GM15510 (cell line): ENCODE measurements around the gene FARP2.

Experiments used
- POLR2A ChIP-seq: IDR thresholded peaks from 3 replicates; pipeline ENCODE4 v1.6.1; 2011; ENCODE audit warnings: borderline replicate concordance; ENCODE audit not compliant: insufficient read length; ENCODE audit errors: extremely low read depth

The FARP2 gene

DNA sequence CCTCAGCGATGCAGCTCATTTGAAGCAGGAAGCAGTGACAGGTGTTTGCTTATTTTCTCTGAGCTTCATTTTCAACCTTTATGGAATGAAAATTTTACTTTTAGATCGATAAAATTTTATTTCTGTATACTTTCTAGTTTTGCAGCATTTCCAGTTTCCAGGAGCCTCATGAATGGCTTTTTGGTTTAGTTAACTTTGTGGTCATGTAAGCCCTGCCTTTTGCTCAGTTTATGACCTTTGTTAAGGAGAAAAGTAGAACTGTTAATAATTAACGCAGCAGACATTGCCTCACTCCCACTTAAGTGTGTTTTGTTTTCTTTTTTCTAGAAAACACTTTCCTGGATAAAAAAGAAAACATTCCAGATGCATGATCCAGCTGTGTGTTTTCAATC is 4.4 kb upstream of the FARP2 start:
- TF ChIP-seq POLR2A: no peak

DNA sequence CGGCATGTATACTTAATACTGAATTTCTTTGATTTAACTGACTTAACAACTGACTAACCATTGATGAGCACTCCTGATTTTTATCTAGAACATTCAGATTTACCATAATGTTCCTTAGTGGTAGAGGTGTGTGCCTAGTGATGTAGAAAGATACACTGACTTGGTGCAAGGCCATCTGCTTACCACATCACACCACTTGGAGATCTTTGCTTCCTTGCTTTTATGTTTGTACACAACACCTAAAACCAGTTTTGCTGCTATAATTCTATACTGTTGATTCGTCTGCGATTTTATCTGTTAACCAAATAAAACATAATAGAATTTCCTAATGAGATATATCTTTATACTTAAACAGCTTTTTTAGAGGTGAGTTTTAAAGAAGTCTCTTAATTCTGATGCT is 3.9 kb upstream of the FARP2 start:
- TF ChIP-seq POLR2A: no peak

DNA sequence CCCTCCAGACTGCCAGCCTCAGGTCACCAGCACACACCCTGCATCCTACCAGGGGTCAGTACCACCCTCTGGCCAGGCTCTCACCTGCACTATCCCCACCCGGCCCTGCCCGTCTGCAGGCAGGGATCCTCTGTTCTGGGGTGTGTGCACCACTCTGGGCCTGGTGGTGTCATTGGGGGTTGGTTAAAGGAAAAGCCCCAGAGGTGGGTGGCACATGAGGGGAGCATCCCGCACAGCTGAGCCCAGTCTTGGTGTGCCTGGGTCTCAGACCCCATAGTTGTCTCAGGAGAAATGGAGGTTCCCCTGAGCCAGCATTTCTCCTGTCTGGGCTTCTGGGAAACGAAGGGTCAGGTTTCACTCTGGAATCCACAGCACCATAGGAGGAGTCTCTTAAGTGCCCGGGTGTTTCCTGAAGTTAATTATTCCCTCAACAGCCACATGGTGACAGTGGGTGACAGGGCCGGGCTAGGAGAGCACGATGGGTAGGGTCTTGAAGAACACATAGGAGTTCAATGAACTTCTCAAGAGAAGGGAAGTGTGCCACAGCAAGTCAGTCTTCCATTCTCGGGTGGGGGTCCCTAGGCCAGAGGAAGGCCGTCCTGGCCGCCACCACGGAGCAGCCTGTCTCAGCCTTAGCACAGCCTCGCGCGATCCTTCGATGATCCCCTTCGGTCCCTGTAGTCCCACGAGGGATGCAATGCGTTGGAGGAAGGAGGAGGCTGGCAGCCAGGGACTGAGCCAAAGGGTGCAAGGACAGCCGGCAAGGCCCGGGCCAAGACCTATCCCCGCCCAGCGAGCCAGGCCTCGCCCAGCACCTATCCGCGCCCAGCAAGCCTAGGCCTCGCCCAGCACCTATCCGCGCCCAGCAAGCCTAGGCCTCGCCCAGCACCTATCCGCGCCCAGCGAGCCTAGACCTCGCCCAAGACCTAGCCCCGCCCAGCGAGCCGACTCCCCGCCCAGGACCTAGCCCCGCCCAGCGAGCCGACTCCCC is 1.1 kb upstream of the FARP2 start:
- TF ChIP-seq POLR2A: peak; percentile 14

DNA sequence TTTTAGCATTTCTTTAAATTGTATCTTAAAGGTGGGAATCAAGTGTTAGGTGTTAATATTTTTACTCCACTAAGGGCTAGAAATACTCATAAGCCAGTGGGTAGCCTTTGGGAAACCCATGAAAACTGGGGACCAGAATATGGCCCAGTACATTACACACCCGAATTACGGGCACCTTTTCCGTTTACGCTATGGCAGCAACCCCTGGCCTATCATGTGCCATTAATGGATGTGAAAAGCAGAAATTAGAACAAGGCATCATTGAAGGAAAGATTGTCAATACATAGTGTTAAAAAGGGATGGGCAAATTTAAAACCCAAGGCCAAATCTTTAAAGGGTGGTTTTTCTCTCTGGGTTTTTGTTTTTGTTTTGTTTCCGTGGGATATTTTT is 781 bp downstream of the FARP2 start:
- no peak for TF ChIP-seq POLR2A

DNA sequence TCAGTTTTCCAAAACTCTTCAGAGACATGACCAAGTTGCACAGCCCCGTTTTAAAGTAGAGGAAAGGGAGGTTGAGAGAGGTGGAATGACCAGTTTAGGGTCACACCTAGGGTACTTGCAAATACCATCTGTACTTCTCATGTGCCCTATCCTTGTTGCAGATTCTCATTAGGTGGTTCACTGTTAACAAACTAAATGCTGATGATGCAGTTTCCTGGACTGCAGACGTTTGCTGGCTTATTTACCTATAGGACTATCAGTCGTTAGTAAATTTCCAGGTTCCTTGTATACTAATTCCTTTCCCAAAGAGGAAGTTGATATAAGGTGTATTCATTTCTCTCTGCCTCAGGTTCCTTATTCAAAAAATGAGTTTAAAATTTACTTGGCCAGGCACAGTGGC is 1.4 kb downstream of the FARP2 start:
- no peak for TF ChIP-seq POLR2A

DNA sequence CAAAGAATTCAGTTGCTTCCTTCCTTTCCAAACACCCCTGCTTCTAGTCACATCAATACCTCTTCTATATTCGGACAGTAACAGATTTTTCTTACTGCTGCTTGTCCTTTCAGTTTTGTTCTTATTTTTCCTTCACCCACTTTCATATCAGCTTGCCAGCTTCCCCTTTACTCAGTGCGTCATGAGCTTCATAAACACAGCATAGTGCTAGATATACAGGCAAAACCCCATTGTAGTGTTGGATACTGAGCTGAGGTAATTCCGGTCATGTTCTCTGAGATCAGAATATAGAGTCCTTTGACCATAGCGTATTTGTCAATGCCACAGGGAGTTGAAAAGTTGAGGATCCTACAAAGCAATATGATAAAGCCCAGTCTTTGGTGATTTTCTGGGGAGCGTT is 2.4 kb downstream of the FARP2 start:
- TF ChIP-seq POLR2A: no peak

DNA sequence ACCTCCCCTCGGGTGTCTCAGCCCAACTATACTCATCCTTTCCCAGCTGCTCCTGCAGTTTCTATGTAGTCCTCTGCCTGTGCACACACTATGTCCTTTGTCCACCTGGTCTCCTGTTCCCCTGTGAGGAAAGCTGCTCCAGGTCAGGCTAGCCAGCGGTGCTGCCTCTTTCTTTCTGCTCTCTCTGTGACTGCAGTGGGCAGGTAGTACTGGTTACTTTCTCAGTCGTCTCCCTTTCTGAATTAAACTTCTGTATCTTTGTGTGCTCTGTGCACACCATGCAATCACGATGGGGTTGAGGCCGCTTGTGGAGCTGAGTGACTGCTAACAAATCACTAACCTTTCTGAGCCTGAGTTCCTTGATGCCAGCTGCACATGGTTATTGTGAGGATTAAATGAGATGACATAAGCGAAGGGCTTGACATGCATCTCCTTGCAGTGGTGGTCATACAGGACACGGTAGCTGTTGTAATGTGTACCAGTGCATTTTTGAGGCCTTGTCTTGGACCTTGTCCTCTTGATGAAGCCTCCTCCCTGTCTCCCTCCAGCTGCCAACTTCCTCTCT is 3.5 kb downstream of the FARP2 start:
- no peak for TF ChIP-seq POLR2A

DNA sequence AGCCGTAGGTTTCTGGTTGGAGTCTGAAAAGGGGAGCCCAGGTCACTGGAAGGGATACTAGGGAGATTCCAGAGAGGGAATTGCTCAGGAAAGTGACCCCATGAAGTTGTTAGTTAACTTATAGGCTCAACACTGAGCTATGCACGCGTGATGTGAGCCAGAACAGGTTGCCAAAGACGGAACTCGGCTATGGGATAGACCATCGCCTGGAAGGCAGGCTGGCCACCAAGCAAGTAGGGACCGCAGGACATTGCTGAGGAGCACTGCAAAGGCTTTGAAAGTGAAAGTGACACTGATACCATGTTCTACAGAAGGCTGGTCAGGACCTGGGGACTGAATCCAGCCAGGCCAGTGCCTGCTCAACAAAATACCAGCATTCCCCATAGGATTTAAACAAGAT is 7.3 kb downstream of the FARP2 start:
- no peak for TF ChIP-seq POLR2A

DNA sequence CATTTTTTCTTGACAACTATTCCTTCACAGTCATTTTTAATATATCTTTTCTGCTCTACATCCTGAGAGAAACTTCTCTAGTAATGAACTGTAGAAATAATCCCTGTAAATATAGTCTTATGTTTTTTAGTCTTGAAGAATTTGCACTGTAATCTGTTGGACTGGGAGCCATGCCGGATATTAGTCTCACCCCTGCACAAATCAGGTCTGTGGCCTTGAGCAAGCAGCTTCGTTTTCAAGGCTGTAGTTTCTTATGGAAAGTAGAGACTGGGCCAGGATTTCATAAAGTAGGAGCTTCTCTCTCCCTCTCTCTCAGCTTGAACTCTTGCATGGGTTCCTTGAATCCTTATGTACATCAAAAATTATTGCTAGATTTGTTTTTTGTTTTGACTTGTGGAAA is 8.7 kb downstream of the FARP2 start:
- no peak for TF ChIP-seq POLR2A

DNA sequence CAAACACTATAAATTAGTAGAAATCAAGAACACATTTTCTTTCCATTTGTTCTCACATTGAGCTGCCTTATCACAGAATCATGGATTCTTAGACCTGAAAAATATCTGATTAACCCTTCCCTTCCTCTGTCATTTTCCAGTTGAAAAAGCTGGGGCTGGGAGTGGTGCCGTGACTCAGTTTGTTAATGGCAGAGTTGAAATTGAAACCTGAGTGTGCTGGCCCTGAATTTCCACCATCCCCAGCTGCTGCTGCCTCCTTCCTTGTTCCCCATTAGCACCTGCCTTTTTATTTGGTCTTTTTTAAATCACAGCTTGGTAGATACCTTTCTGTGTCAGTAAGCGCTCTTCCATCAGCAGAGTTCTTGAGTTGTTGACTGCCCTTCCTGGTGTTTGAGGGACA is 10.6 kb downstream of the FARP2 start:
- no peak for TF ChIP-seq POLR2A

DNA sequence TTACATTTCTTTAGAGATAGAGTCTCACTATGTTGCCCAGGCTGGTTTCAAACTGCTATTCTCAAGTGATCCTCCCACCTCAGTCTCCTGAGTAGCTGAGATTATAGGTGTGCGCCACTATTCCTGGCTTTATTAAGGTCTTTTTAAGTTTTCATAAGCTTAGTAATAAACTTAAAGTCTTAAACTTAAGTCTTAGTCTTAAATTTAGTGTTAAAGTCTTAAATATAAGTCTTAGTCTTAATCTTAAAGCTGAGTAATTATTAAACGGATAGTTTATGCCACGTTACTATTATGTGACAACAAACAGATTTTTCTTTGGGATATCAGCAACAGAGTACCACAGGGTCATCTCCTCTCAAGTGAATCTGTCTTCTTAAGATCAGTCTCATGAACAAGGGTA is 12.6 kb downstream of the FARP2 start:
- TF ChIP-seq POLR2A: no peak

DNA sequence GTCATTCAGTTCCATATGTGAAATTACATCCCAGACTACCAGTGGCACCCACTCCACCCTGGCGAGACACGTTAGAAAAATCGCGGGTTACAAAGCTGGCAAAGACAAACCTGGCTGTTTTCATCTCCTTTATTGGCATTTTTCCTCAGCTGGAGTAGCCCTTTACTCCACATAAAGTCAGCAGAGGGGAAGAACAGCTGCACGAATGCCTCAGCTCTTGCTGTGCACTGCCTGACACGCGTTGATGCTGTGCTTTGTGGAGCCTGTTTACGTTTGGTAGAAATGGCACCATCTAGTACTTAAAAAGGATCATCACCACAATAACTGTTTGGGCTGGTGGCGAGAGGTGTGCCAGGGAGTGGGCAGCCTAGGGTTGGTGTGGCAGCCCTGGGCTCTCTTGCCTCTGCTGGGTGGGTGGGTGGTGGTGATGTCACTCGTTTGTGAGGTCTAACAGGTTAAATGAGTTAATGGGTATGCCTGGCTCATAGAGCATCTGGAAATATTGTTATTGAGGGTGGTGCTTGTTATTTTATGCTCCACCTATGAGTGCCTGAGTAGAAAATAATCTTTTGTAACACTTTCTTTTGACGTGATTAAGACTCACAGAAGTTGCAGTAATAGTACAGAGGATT is 16.4 kb downstream of the FARP2 start:
- no peak for TF ChIP-seq POLR2A

DNA sequence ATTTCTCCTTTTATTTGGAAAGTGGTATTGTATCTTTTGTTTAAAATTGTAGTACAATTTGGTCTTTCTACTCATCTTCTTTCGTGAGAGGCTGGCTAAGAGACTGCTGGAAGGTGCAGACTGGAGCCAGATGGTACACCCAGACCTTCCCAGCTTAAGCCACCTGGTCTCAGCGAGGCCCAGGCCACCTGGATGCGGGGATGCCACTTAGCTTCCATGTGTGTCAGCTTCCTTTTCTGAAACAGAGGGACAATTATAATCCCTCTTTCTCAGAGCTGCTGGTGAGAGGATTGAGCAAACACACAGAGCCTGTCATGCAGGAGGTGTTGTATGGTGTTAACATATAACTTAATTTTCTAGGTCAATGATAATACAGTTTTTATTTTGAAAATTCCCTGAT is 17.4 kb downstream of the FARP2 start:
- no peak for TF ChIP-seq POLR2A

DNA sequence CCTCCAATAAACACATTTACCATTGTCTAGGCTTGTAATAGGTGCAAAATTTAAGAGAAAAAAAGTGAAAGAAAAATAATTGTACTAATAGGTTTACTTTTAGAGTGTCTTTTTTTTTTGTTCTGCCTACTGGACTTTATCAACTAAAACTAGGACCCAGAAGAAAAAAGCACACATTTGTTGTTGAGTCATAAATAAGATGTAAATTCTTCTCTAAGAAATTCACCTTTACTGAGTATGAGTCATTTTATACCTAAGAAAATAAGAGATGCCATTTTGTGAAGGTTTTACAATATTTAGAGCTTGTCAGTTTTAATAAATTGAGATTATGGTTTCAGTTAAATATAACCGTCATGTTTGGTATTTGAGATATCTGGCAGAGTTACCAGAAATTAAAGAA is 19.2 kb downstream of the FARP2 start:
- TF ChIP-seq POLR2A: no peak

DNA sequence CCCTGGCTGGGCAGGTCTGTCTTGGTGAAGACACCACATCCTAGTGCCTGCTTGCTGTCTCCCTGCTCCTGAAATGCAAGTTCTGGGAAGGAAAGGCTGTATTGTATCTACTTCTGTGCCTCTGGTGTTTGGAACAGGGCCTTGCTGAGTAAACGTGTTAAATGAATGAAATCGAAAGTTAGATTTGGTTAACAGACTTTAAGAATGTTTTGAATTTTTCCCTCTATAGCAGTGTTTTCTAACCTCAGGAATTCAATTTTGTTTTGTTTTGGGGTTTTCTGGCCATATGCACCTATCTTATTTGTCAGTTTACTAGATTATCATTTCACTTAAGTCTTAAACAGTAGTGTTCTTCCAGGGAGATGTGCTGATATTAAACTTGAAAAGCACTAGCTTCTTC is 20.7 kb downstream of the FARP2 start:
- no peak for TF ChIP-seq POLR2A

DNA sequence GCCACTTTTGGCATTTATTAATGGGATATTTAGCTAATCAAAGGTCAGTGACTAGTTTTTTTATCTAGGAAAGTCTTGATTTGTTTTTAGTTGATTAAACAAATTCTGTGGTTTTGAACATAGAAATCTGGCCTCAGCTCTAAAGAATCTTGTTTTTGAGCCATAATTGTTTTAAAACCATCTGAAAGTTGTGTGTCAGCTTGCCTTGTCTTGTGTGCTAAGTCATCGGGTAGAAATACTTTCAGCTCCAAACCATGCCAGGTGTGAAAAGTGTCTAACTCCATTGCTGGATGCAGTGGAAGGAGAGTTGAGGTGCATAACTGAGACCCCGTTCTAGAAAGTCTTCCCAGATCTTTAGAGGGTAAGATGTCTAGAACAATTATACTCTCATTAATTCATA is 22.7 kb downstream of the FARP2 start:
- TF ChIP-seq POLR2A: no peak
